B cell (primary cell): ENCODE measurements around the gene HIPK3. TPM values are rescaled to one million over a fixed set of nuclear protein-coding genes. Genes with fewer than 3 reads are reported as not detected.
A peak's percentile ranks its signal among the peaks of the same experiment; 100 is the strongest.

Experiments
- ATAC-seq: fragments of 200-7000 bp; cut with Tn5 transposase; one replicate; pipeline ENCODE4 v1.10.0; 2021; ENCODE audit warnings: low read depth, mild to moderate bottlenecking, moderate number of reproducible peaks, moderate library complexity
- CTCF ChIA-PET: fragments of 350-600 bp; sonication (Branson Sonifier 250); formaldehyde crosslinking; loops from one replicate; lab custom pipeline; 2021; ENCODE audit warnings: antibody characterized with exemption, inconsistent platforms; lab: Charles Lee
- POLR2A ChIA-PET: fragments of 350-600 bp; sonication (Branson Sonifier 250); formaldehyde crosslinking; loops from one replicate; lab custom pipeline; 2021; ENCODE audit warnings: antibody characterized with exemption; lab: Charles Lee
- DNase-seq: peaks from one replicate; pipeline ENCODE4 v3.0.0; 2013
- H2AFZ ChIP-seq: 2 replicates; pipeline ENCODE4 v1.6.1; 2012; ENCODE audit warnings: mild to moderate bottlenecking, low read depth, low read length; ENCODE audit not compliant: insufficient read depth, poor library complexity, severe bottlenecking
- H3K27ac ChIP-seq, 2 donors: 1 replicate in 1 of 2; 2 replicates in 1 of 2; pipeline ENCODE4 v1.5.1; 2012 to 2013; ENCODE audit warnings: low read length in 2 of 2, mild to moderate bottlenecking in 2 of 2, moderate library complexity in 1 of 2
- H3K27me3 ChIP-seq, 4 experiments: fragments of 200-600 bp in 1 of 4; sonication (generic) in 1 of 4; replicated peaks in 1 of 4; 1 replicate in 2 of 4; 2 replicates in 2 of 4; pipeline versions ENCODE4 v1.6.1 to v1.7.0; 2013 to 2016; ENCODE audit warnings: low read length in 3 of 4, mild to moderate bottlenecking in 2 of 4, mixed read lengths in 1 of 4, moderate library complexity in 1 of 4; ENCODE audit not compliant: insufficient read depth in 4 of 4, control insufficient read depth in 3 of 4; ENCODE audit errors: control extremely low read depth in 1 of 4
- H3K36me3 ChIP-seq, 2 experiments: replicated peaks in 1 of 2; 1 replicate in 1 of 2; 2 replicates in 1 of 2; pipeline versions ENCODE4 v1.6.1 to v1.7.1; 2013; ENCODE audit warnings: low read length in 1 of 2; ENCODE audit not compliant: insufficient read depth in 2 of 2, control insufficient read depth in 1 of 2; ENCODE audit errors: control extremely low read depth in 1 of 2, extremely low read depth in 1 of 2
- H3K4me1 ChIP-seq, 2 donors: fragments of 200-600 bp in 1 of 2; sonication (generic) in 1 of 2; 1 replicate in 1 of 2; 2 replicates in 1 of 2; pipeline versions ENCODE4 v1.5.1 to v1.6.1; 2013 to 2017; ENCODE audit warnings: low read length in 2 of 2; ENCODE audit not compliant: control insufficient read depth in 2 of 2, insufficient read depth in 2 of 2
- H3K4me2 ChIP-seq: replicated peaks from 2 replicates; pipeline ENCODE3; 2012; ENCODE audit warnings: mild to moderate bottlenecking, low read depth, low read length; ENCODE audit not compliant: poor library complexity, severe bottlenecking
- H3K4me3 ChIP-seq, 5 experiments: fragments of 200-600 bp in 1 of 5; sonication (generic) in 1 of 5; 1 replicate in 3 of 5; 2 replicates in 2 of 5; pipeline versions ENCODE4 v1.5.1 to v1.7.0; 2011 to 2016; ENCODE audit warnings: low read length in 4 of 5, mild to moderate bottlenecking in 4 of 5, low read depth in 2 of 5, control low read depth in 1 of 5, moderate library complexity in 1 of 5; ENCODE audit not compliant: insufficient read depth in 1 of 5; ENCODE audit errors: control extremely low read depth in 1 of 5, extremely low read depth in 1 of 5
- H3K79me2 ChIP-seq: fragments of 200-600 bp; sonication (generic); one replicate; pipeline ENCODE4 v1.6.0; 2016; ENCODE audit warnings: low read length; ENCODE audit not compliant: control insufficient read depth, insufficient read depth
- H3K9ac ChIP-seq: fragments of 200-600 bp; sonication (generic); 2 replicates; pipeline ENCODE4 v1.6.1; 2017; ENCODE audit warnings: mild to moderate bottlenecking, low read length, moderate library complexity
- H3K9me3 ChIP-seq, 3 donors: one replicate each; pipeline versions ENCODE4 v1.6.1 to v1.7.1; 2013; ENCODE audit warnings: low read length in 2 of 3; ENCODE audit not compliant: control insufficient read depth in 2 of 3, insufficient read depth in 1 of 3; ENCODE audit errors: control extremely low read depth in 1 of 3
- H4K20me1 ChIP-seq: 2 replicates; pipeline ENCODE4 v1.6.0; 2012; ENCODE audit warnings: mild to moderate bottlenecking, low read length; ENCODE audit not compliant: insufficient read depth, control insufficient read depth, poor library complexity, severe bottlenecking
- H3K27ac Mint-ChIP-seq: one replicate; pipeline ENCODE4 v1.8.0; 2021; ENCODE audit warnings: mixed read lengths
- H3K27me3 Mint-ChIP-seq: one replicate; pipeline ENCODE4 v1.8.0; 2021; ENCODE audit warnings: mixed read lengths
- H3K4me1 Mint-ChIP-seq: one replicate; pipeline ENCODE4 v1.8.0; 2021; ENCODE audit warnings: mixed read lengths
- H3K4me3 Mint-ChIP-seq: one replicate; pipeline ENCODE4 v1.8.0; 2021; ENCODE audit warnings: mixed read lengths
- H3K9me3 Mint-ChIP-seq: one replicate; pipeline ENCODE4 v1.8.0; 2022; ENCODE audit warnings: mixed read lengths; ENCODE audit not compliant: insufficient read depth
- CTCF ChIP-seq: fragments of 200-600 bp; IDR thresholded peaks from one replicate; pipeline ENCODE4 v1.8.0; 2022; ENCODE audit warnings: antibody characterized with exemption, mild to moderate bottlenecking
- EZH2 ChIP-seq: IDR thresholded peaks from 2 replicates; pipeline ENCODE4 v1.6.1; 2012; ENCODE audit warnings: borderline replicate concordance, low read depth, mild to moderate bottlenecking, moderate library complexity, low read length; ENCODE audit not compliant: insufficient read depth, poor library complexity, severe bottlenecking
- WGBS: methylation state at CpG from one replicate; pipeline ENCODE4 v1.1.5; 2013; ENCODE audit warnings: missing lambda C conversion rate; ENCODE audit not compliant: insufficient coverage; 5-methylcytosine and 5-hydroxymethylcytosine counted together
- intact Hi-C: fragments of 100-400 bp; cut with micrococcal nuclease; formaldehyde crosslinking; loops from one replicate; pipeline ENCODE4 v1.10.0; 2022
- polyA minus RNA-seq: library from RNA; depleted of rRNA, polyadenylated mRNA; stranded (reverse); fragments of >200 nt; gene quantifications from 2 replicates; pipeline ENCODE4 v1.2.3, GENCODE V29; 2012
- polyA plus RNA-seq: library from polyadenylated mRNA; depleted of rRNA; stranded (reverse); fragments of >200 nt; gene quantifications from 2 replicates; pipeline ENCODE4 v1.2.3, GENCODE V29; 2012
- total RNA-seq, 2 donors: library from RNA; stranded (reverse); fragments of 120-200 nt in 1 of 2; gene quantifications; 1 replicate in 1 of 2; 2 replicates in 1 of 2; pipeline versions ENCODE4 v1.2.3 to v1.2.4, GENCODE V29; 2013 to 2022

HIPK3 gene
- total RNA-seq (81.1 and 81.6 TPM in 2 replicates), polyA plus RNA-seq (13.1 and 19.3 TPM in 2 replicates), polyA minus RNA-seq (45.5 and 55.0 TPM in 2 replicates)
- total RNA-seq (2013) = 80.7 TPM

- H3K9me3 ChIP-seq = no peaks in the 10 kb centered on the region
- Mint-ChIP-seq H3K27me3 (no peaks in the 10 kb centered on the region), H3K4me1 (peaks cover 43% of the 10 kb centered on the region), H3K27ac (peak within 1 kb of the TSS; percentile 100), H3K4me3 (peak within 1 kb of the TSS; percentile 94), H3K9me3 (no peaks in the 10 kb centered on the region)
- peak within 1 kb of the TSS; percentile 95 for H2AFZ ChIP-seq
- WGBS = under 1% methylated on average over 85 of the region's 85 CpGs
- ChIA-PET POLR2A (no interaction called here), CTCF (interaction anchor here (0.7 kb wide), 1 partner anchor 93 kb away, joined by 3 read pairs; no protein-coding TSS in a partner anchor)
- H3K27me3 ChIP-seq = no peaks in the 10 kb centered on the region
- peak within 1 kb of the TSS; percentile 98 to 99 for H3K27ac ChIP-seq
- peaks cover 24% of the 10 kb centered on the region for H4K20me1 ChIP-seq
- peak within 1 kb of the TSS; percentile 95 for H3K9ac ChIP-seq
- ATAC-seq = peak; percentile 84
- no peaks in the 10 kb centered on the region for H3K36me3 ChIP-seq
- intact Hi-C loops = loop anchor here (2.0 to 5.0 kb wide), 5 partner anchors 90 to 1100 kb away; partner anchors contain the start of genes ABTB2, C11orf91, CD59 and QSER1
- peak within 1 kb of the TSS; percentile 78 to 97 (median 90) for H3K4me3 ChIP-seq
- H3K79me2 ChIP-seq = peaks cover 64% of the 10 kb centered on the region
- H3K4me1 ChIP-seq = peaks cover 15 to 25% of the 10 kb centered on the region in 2 donors
- peak; percentile 91 for DNase-seq
- TF ChIP-seq EZH2 (no peak), CTCF (peak; percentile 5)
- peak within 1 kb of the TSS; percentile 86 for H3K4me2 ChIP-seq
Observed at GRCh38 chr11:33257160-33257896, at the start of gene HIPK3. Gene HIPK3 (plus strand): TSS chr11:33257381.

GRCh38 chr11:33207408-33207985 lies 49.7 kb upstream of the HIPK3 start:
- 40% methylated on average over 1 of the region's 4 CpGs for WGBS
- H3K9me3 Mint-ChIP-seq = peaks cover 5% of the 10 kb centered on the region
- no peak overlapping the region for H2AFZ ChIP-seq

More at GRCh38 chr11:33207408-33207985, 49.7 kb upstream of the HIPK3 start:
- no peaks in the 10 kb centered on the region for H3K27me3 ChIP-seq
- Mint-ChIP-seq H3K4me1 (no peaks in the 10 kb centered on the region), H3K27ac (no peak overlapping the region), H3K27me3 (peaks cover 4% of the 10 kb centered on the region), H3K4me3 (no peak overlapping the region)
- POLR2A ChIA-PET = no interaction called here
- H3K9ac ChIP-seq = no peak overlapping the region
- intact Hi-C loops = no loop called here
- H3K4me1 ChIP-seq = no peaks in the 10 kb centered on the region
- no peak overlapping the region for H3K27ac ChIP-seq
- H3K36me3 ChIP-seq = no peaks in the 10 kb centered on the region
- CTCF ChIA-PET = no interaction called here
- DNase-seq (no peak), ATAC-seq (no peak)
- no peaks in the 10 kb centered on the region for H4K20me1 ChIP-seq
- no peak overlapping the region for H3K4me3 ChIP-seq
- peaks cover 0 to 3% (median 0%) of the 10 kb centered on the region in 3 donors for H3K9me3 ChIP-seq
- no peaks in the 10 kb centered on the region for H3K79me2 ChIP-seq
- no peak overlapping the region for H3K4me2 ChIP-seq
- no peak for TF ChIP-seq EZH2
- no peak for TF ChIP-seq CTCF
